Daoy (cell line): Measurements from ENCODE around the gene AMDHD2. TPM values are rescaled to one million over a fixed set of nuclear protein-coding genes. Genes with fewer than 3 reads are reported as not detected.
"Not testable (repeated sequence)": the region's sequence is repeated elsewhere in the genome, so short reads cannot be mapped to it uniquely, and the experiment has no call there.

Experiments
- DNase-seq: peaks from one replicate; pipeline ENCODE4 v3.0.0-alpha.2; 2015; ENCODE audit warnings: low read depth
- total RNA-seq: library from RNA; depleted of rRNA; stranded (reverse); fragments of >200 nt; shearing (Covaris generic); gene quantifications from 2 replicates; pipeline ENCODE4 v1.2.3, GENCODE V29; 2014; rRNA removed

The AMDHD2 gene
- total RNA-seq, 1 experiment from 2014 or later: 11.7 TPM

DNA sequence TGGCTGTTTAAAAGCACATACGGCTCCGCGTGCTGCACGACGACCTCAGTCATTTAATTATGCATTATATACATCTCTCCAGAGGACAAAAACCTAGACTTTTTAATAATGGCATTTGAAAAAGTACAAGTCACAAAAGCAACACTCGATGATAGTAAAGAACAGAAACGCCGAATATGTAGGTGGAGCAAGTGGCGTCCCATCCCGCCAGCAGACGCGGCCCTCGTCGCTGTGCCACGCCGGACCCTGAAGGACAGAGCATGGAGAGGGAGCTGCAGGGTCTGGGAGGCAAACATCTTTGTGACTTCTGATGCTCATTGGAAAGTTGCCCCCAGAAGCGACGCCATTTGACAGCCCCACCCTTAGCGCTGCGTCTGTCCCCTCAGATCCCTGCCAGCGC lies 55.7 kb downstream of the AMDHD2 start:
- not testable (repeated sequence) for DNase-seq

DNA sequence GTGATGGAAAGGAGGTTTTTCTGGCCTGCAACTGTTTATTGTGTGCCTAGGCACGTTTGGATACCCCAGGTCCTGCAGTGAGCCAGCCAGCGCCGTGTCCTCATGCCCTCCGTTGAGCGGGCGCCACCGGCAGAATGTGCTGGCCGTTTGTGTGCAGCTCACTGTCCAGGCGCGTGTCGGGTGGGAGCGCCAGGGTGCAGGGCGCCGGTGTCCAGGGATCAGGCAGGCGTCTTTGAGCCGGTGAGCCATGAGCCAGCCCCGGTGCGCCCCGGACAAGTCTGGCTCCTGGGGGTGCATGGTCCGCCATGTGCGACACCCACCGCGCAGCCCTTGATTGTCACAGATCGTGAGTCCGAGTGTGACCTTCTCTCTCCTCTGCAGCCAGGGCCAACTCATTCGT lies 56.9 kb downstream of the AMDHD2 start:
- DNase-seq: not testable (repeated sequence)

DNA sequence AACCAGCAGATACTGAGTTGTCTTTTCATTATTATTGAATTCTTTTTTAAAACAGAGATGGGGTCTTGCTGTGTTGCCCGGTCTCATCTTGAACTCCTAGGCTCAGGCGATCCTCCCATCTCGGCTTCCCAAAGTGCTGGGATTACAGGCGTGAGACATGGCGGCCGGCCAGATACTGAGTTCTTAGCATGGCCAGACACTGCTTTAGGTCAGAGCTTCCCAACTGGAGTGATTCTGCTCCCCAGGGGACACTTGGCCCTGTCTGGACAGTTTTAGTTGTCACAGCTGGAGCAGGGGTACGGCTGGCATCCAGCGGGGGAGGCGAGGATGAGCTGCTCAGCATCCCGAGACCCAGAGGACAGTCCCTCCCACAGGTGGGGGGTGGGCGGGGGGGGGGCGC lies 58.7 kb downstream of the AMDHD2 start:
- not testable (repeated sequence) for DNase-seq

DNA sequence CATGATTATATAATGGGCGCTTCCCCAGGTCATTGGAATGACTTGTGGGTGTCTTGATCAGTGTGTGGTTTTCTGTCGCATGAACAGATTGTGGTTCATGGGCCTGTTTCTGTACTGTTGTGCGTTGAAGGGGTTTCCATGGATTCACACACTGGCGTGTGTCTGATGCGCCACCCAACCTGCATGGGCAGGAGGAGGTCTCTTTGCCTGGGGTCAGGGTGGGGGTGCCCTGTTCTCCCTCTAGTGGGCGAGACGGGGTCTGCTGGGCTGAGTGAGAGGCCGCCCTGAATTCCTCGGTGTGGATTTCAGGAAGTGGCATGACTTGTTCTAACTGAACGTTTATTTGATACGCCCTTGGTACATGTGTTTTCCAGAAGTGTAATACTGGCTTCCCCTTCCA lies 60.0 kb downstream of the AMDHD2 start:
- not testable (repeated sequence) for DNase-seq

DNA sequence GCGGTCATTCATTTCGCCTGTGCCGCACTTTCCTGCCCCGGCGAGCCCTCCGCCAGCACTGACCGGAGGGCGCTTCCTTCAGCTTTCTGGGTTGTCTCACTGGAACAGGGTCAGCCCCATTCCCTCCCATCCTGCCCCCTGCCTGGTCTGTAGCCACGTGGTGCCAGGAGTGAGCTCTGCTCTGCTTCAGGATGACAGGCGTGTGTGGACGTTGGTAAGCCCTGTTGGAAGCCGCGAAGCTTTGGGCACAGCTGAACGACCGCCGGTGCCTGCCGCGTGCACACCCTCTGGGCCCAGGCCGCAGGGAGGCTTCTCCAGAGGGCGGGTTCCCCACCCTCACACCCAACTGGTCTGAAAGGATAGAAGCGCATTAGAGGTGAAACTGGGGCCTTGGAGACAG lies 60.6 kb downstream of the AMDHD2 start:
- DNase-seq: not testable (repeated sequence)

Other genes with a start within 250 kb of the AMDHD2 start
- gene ABCA3, start 179.6 kb upstream of the AMDHD2 start, total RNA-seq: 5.5 and 5.9 TPM in 2 replicates
- 36.3 and 37.3 TPM in 2 replicates for gene CCNF, start 90.9 kb upstream of the AMDHD2 start, total RNA-seq
- gene TEDC2, start 60.3 kb upstream of the AMDHD2 start, total RNA-seq: 21.1 and 29.3 TPM in 2 replicates
- gene NTN3, start 49.1 kb upstream of the AMDHD2 start, total RNA-seq: not detected in 2 replicates
- 5.6 and 6.8 TPM in 2 replicates for gene TBC1D24, start 45.2 kb upstream of the AMDHD2 start, total RNA-seq
- 19.9 and 31.2 TPM in 2 replicates for gene ATP6V0C, start 6.4 kb upstream of the AMDHD2 start, total RNA-seq
- not detected in 2 replicates for gene CEMP1, start 11.0 kb downstream of the AMDHD2 start, total RNA-seq
- gene PDPK1, start 17.6 kb downstream of the AMDHD2 start, total RNA-seq: 10.5 and 12.8 TPM in 2 replicates
- 22.9 and 27.4 TPM in 2 replicates for gene KCTD5, start 162.2 kb downstream of the AMDHD2 start, total RNA-seq
- 0.06 TPM in 1 of 2 replicates, not detected in the other for gene PRSS27, start 199.9 kb downstream of the AMDHD2 start, total RNA-seq
- 18.3 and 32.6 TPM in 2 replicates for gene SRRM2, start 232.3 kb downstream of the AMDHD2 start, total RNA-seq